Mesodermal cell (in vitro differentiated cells): Measurements from ENCODE around the gene ALOX15. TPM values are rescaled to one million over a fixed set of nuclear protein-coding genes. Genes with fewer than 3 reads are reported as not detected.
"Not testable (repeated sequence)": the region's sequence is repeated elsewhere in the genome, so short reads cannot be mapped to it uniquely, and the experiment has no call there.

Experiments
- H3K27ac ChIP-seq: 2 replicates; pipeline ENCODE4 v1.7.0; 2013; ENCODE audit warnings: mild to moderate bottlenecking, low read depth, low read length, moderate library complexity; ENCODE audit not compliant: severe bottlenecking
- H3K36me3 ChIP-seq: 2 replicates; pipeline ENCODE4 v1.7.1; 2013; ENCODE audit warnings: mild to moderate bottlenecking, low read length, moderate library complexity; ENCODE audit not compliant: control insufficient read depth, insufficient read depth
- H3K4me1 ChIP-seq: one replicate; pipeline ENCODE4 v1.7.1; 2013; ENCODE audit warnings: mild to moderate bottlenecking, low read length; ENCODE audit not compliant: insufficient read depth, control insufficient read depth, poor library complexity, severe bottlenecking
- H3K4me3 ChIP-seq: 2 replicates; pipeline ENCODE4 v1.7.0; 2013; ENCODE audit warnings: low read length, control low read depth, mild to moderate bottlenecking; ENCODE audit not compliant: insufficient read depth, poor library complexity, severe bottlenecking; ENCODE audit errors: extremely low read depth
- H3K9me3 ChIP-seq: 2 replicates; pipeline ENCODE4 v1.7.1; 2013; ENCODE audit warnings: mild to moderate bottlenecking, low read length, moderate library complexity; ENCODE audit not compliant: control insufficient read depth
- WGBS, 2 experiments: methylation state at CpG; one replicate each; pipeline ENCODE4 v1.1.5; 2013; ENCODE audit warnings: missing lambda C conversion rate in 2 of 2; ENCODE audit not compliant: insufficient coverage in 2 of 2; 5-methylcytosine and 5-hydroxymethylcytosine counted together
- polyA plus RNA-seq, 2 experiments: library from polyadenylated mRNA; stranded (reverse); fragments of 50-300 nt; gene quantifications; one replicate each; pipeline ENCODE4 v1.2.3, GENCODE V29; 2013

Gene ALOX15, protein sequence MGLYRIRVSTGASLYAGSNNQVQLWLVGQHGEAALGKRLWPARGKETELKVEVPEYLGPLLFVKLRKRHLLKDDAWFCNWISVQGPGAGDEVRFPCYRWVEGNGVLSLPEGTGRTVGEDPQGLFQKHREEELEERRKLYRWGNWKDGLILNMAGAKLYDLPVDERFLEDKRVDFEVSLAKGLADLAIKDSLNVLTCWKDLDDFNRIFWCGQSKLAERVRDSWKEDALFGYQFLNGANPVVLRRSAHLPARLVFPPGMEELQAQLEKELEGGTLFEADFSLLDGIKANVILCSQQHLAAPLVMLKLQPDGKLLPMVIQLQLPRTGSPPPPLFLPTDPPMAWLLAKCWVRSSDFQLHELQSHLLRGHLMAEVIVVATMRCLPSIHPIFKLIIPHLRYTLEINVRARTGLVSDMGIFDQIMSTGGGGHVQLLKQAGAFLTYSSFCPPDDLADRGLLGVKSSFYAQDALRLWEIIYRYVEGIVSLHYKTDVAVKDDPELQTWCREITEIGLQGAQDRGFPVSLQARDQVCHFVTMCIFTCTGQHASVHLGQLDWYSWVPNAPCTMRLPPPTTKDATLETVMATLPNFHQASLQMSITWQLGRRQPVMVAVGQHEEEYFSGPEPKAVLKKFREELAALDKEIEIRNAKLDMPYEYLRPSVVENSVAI
- polyA plus RNA-seq (2013, experiment 1 of 2) = 4.2 TPM
- 6.6 TPM for polyA plus RNA-seq (2013, experiment 2 of 2)

DNA sequence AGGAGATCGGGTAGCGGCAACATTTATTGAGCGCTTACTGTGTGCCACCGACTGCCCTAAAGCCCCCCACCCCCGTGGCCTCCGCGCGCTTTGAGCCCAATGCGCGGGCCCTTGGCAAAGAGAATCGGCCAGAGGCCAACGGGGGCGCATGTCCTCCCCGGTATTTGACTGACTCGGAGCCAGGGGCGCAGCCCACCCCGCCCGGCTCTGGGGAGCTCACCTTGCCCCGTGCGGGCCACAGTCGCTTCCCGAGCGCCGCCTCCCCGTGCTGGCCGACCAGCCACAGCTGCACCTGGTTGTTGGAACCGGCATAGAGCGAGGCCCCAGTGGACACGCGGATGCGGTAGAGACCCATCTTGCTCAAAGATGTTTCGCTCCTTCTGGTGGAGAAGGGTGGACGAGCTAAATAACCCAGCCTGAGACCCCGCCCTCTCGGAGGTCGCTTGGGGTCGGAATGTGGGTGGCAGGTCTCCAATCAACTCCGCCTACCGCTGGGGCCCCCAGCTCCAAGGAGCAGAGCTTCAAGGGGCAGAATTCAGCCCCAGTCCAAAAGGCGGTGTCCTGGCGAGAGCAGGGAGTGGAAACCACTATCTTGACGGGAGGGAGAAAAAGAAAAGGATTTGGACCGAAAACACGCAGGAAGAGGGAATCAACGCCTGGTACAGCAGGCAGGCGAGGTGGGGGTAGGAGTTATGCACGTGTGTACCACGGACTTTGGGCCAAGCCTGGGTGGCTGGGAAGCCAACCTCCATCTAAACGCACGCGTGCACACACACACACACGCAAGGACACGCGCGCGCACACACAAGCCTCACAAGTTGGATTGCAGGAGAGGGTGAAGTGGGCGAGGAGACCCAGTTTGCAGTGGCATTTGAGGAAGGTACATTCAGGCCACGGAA, at the start of gene ALOX15:
TSS of gene ALOX15 (minus strand) at position 382 of the 899 bp plus-strand sequence. CDS start at position 355, 27 bp downstream.
- H3K9me3 ChIP-seq = no peaks in the 10 kb centered on the region
- peak within 1 kb of the TSS; percentile 7 for H3K4me3 ChIP-seq
- no peaks in the 10 kb centered on the region for H3K36me3 ChIP-seq
- 14% methylated on average over 36 to 58 of the region's 58 CpGs for WGBS, 2 experiments
- H3K27ac ChIP-seq = no peak within 1 kb of the TSS
- peaks cover 6% of the 10 kb centered on the region for H3K4me1 ChIP-seq

DNA sequence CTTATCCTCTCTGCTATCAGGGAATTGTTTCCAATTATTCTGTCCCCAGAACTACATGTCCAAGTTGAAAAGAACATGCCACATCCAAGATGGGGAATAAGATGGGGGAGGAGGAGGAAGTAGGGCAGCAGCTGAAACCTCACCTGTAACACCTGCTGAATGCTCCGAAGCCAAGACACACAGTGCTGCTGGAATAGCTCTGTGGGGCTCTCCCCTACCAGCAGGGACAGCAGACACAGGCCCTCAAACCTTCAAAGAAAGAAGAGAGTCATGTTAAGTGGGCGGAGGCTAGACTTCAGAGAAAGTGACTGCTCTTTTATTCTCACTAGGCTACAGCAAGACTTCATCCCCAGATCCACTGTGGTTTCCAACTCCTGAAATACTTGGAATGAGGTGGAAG, 49.3 kb upstream of the ALOX15 start:
- no peak overlapping the region for H3K27ac ChIP-seq
- H3K4me3 ChIP-seq = no peak overlapping the region
- peaks cover 82% of the 10 kb centered on the region for H3K36me3 ChIP-seq
- H3K9me3 ChIP-seq = peaks cover 3% of the 10 kb centered on the region
- WGBS, 2 experiments = 93% methylated on average over 2 of the region's 2 CpGs; no CpG with 5 or more reads in 1 of the 2 experiments
- no peaks in the 10 kb centered on the region for H3K4me1 ChIP-seq

DNA sequence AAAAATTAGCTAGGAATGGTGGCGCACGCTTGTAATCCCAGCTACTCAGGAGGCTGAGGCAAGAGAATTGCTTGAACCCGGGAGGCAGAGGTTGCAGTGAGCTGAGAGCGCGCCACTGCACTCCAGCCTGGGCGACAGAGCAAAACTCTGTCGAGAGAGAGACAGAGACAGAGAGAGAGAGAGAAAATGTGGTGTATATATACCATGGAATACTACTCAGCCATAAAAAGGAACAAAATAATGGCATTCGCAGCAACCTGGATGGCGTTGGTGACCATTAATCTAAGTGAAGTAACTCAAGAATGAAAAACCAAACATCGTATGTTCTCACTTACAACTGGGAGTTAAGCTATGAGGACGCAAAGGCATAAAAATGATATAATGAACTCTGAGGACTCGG, 48.4 kb upstream of the ALOX15 start:
- not testable (repeated sequence) for H3K4me3 ChIP-seq, H3K4me1 ChIP-seq, H3K9me3 ChIP-seq, H3K27ac ChIP-seq
- WGBS, 2 experiments = 86 to 98% methylated on average over 6 to 9 of the region's 12 CpGs
- peaks cover 82% of the 10 kb centered on the region for H3K36me3 ChIP-seq

DNA sequence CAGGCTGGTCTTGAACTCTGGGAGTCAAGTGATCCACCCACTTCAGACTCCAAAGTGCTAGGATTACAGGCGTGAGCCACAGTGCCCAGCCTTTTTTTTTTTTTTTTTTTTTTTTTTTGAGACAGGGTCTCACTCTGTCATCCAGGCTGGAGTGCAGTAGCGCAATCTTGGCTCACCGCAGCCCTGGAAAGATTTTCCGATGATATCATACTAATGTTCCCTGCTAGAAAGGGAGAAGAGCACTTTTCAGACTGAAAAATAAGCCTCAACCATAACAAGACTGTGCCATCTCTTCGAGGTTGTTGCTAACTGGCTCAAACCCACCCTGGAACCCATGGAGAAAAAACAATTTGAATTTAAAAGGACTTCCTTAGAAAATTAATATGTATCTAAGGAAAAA, 42.3 kb upstream of the ALOX15 start:
- H3K36me3 ChIP-seq = peaks cover 67% of the 10 kb centered on the region
- H3K4me3 ChIP-seq, H3K27ac ChIP-seq, H3K9me3 ChIP-seq: not testable (repeated sequence)
- H3K4me1 ChIP-seq = peaks cover 14% of the 10 kb centered on the region
- 100% methylated on average over 3 of the region's 5 CpGs; no CpG with 5 or more reads in 1 of the 2 experiments for WGBS, 2 experiments

DNA sequence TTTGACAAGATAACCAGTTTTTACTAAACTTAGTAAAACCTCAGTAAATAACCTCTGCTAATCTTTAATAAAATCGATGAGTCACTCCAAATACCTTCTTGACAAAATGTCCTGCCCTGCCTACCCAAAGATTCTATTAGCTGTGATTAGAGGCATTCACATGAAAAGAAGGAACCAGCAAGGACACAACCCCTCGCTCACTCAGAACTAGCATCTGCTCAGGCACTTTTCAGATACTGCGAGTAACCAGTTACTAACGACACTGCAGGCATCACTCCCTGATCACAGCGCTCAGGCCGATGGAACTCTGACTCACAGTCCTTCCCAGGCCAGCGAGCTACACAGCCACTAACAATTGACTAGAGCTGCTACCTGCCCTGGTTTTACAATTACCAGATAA, 38.2 kb upstream of the ALOX15 start:
- Histone ChIP-seq H3K27ac (peak overlapping the region; percentile 89), H3K4me1 (peaks cover 26% of the 10 kb centered on the region), H3K9me3 (no peaks in the 10 kb centered on the region), H3K36me3 (peaks cover 69% of the 10 kb centered on the region), H3K4me3 (no peak overlapping the region)
- WGBS, 2 experiments = 73 to 78% methylated on average over 7 of the region's 7 CpGs

DNA sequence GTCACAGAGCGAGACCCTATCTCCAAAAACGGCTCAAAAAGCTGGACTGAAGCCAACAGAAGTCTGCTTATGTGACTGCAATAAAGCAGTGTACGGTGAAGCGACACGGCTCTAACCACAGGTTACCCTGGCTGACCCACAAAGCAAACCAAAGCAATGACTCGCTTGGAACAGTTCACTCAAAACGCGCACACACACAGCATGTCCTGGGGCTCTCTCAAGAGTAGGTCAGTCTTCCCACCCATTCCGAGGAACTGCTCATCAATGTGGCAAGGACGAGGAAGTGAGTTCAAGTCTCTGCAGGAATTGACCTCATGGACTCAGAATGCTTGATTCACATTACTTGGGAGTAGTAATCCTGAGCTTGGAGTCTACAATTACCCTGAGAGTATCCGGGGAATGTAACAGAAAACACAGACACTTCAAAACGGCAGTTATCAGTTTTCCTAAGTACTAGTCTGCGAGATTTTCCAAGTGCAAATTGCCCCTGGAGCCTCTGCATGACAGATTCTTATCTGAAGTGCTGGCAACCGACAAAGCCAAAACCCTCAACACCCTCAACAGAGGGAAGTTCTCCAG, 37.1 kb upstream of the ALOX15 start:
- H3K36me3 ChIP-seq = peaks cover 74% of the 10 kb centered on the region

DNA sequence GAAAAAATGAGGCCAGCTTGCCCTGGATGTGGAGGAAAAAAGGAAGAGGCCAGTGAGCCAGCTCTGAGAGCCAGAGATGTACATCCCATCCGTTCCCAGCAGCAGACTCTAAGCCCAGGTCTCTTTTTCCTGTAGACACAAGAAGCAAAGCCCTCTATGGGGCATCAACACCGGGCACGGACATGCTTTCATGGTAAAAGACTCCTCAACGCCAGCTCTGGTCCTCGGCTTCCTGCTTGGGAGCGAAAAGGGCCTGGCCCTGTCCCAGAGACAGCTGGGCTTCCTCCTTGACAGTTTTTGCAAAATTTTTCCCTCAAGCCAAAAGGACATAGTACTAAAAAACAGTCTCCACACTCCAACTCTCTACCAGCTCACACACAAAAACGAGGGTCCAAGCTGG, 35.3 kb upstream of the ALOX15 start:
- 90 to 99% methylated on average over 5 to 6 of the region's 7 CpGs for WGBS, 2 experiments
- peaks cover 78% of the 10 kb centered on the region for H3K36me3 ChIP-seq
- no peaks in the 10 kb centered on the region for H3K9me3 ChIP-seq
- H3K27ac ChIP-seq = no peak overlapping the region
- H3K4me1 ChIP-seq = peaks cover 26% of the 10 kb centered on the region
- H3K4me3 ChIP-seq = no peak overlapping the region

More for the DNA sequence above, 37.1 kb upstream of the ALOX15 start:
- Histone ChIP-seq H3K4me1 (peaks cover 26% of the 10 kb centered on the region), H3K27ac (peak overlapping the region; percentile 89), H3K9me3 (no peaks in the 10 kb centered on the region), H3K4me3 (no peak overlapping the region)
- 68 to 72% methylated on average over 10 to 13 of the region's 14 CpGs for WGBS, 2 experiments

DNA sequence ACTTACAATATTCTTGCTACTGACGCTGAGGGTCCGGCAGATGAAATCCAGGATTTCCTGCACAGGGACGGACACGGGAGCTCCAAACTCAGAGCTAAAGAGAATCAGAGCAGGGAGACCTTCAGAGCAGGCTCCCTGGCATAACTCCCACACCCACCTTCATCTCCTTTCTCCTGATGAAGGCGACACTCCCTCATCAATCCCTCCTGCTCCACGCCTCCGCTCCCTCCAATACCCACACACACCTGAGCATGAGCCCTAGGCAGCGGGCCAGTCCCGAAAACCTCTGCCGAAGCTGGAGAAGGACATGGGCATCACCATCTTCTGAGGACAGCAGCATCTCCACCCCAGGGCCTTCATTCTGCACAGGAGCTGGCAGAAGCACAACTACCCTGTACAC, 34.3 kb upstream of the ALOX15 start:
- 97 to 99% methylated on average over 7 to 9 of the region's 10 CpGs for WGBS, 2 experiments
- H3K9me3 ChIP-seq = no peaks in the 10 kb centered on the region
- no peak overlapping the region for H3K27ac ChIP-seq
- no peak overlapping the region for H3K4me3 ChIP-seq
- peaks cover 26% of the 10 kb centered on the region for H3K4me1 ChIP-seq
- peaks cover 77% of the 10 kb centered on the region for H3K36me3 ChIP-seq

DNA sequence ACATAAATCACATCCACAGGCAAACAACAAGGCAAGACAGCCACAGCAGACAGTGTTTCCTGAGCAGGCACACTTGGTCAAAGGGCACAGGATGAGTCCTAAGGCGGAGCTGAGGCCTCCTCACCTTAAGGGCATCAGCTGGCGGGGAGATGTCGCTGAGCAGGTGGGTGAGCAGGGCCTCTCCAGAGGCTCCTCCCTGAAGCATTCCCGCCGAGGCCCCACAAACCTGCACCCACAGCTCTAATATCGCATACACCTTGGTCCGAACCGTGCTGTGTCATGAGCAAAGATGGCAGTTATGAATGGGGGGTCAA, 33.2 kb upstream of the ALOX15 start:
- peaks cover 77% of the 10 kb centered on the region for H3K36me3 ChIP-seq
- no peak overlapping the region for H3K4me3 ChIP-seq
- no peaks in the 10 kb centered on the region for H3K9me3 ChIP-seq
- 94 to 96% methylated on average over 3 of the region's 8 CpGs for WGBS, 2 experiments
- H3K4me1 ChIP-seq = peaks cover 22% of the 10 kb centered on the region
- H3K27ac ChIP-seq = no peak overlapping the region

DNA sequence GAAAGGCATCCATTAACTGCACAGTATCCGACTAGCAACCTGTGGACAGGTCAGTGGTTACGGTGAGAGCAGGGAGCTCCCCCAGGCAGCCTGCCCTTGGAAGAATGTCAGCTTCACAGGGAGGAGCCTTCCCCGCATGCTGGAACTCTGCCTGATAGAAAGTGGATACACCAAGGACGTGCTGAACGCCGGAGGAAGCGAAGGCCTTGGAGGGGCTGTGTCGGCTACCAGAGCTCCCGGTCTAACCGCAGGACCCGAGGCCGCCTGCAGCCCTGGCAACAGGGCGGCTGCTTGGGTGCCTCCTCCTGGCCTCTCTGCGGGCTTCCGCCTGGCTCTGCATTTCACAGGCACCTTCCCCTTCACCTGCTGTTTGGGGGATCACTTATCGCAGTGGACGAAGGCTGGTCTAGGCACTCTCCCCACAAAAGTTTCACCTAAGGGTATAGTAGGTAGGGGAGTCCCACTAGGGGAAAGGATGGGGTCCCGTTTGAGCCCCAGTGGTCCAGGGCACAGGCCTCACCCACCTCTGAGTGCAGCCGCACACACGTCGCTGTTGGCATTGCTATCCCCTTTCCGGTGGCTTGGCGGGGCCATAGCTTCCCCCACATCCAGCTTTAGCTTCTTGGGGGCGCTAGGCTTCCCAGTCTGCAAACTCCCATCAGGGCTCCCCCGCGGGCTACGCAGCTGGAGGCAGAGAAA, 32.7 kb upstream of the ALOX15 start:
- Histone ChIP-seq H3K9me3 (no peaks in the 10 kb centered on the region), H3K27ac (no peak overlapping the region), H3K36me3 (peaks cover 81% of the 10 kb centered on the region), H3K4me3 (no peak overlapping the region), H3K4me1 (peaks cover 17% of the 10 kb centered on the region)
- WGBS, 2 experiments = 97 to 98% methylated on average over 22 of the region's 27 CpGs
